ENCODE measurements around the gene USP17L13.
"Not testable (repeated sequence)": the region's sequence is repeated elsewhere in the genome, so short reads cannot be mapped to it uniquely, and the experiment has no call there.

The USP17L13 gene

GRCh38 chr4:9243579-9243978 lies 18.9 kb downstream of the USP17L13 start, which contains the start of gene USP17L17:
Gene USP17L17 (plus strand): TSS chr4:9243879. CDS start chr4:9243879, 0 bp downstream.
- not testable (repeated sequence) for H2AK5ac ChIP-seq (ENCODE audit: low read length, severe bottlenecking); H3K9ac ChIP-seq (ENCODE audit: low read length); H3K79me1 ChIP-seq (replicated peaks; ENCODE audit: low read length, poor library complexity, severe bottlenecking); H2BK12ac ChIP-seq (ENCODE audit: low read length in 2 of 2); H3K4me1 ChIP-seq (ENCODE audit: control insufficient read depth, insufficient read depth, low read depth, low read length); H3K14ac ChIP-seq (ENCODE audit: low read length in 2 of 2); H2AFZ ChIP-seq (ENCODE audit: low read depth, low read length); H2BK15ac ChIP-seq (ENCODE audit: low read depth, poor library complexity, severe bottlenecking); H3K27me3 ChIP-seq (ENCODE audit: control insufficient read depth in 1 of 2, insufficient read depth in 1 of 2, low read length in 2 of 2); H3K23ac ChIP-seq (ENCODE audit: low read length in 2 of 2); DNase-seq; H3K27ac ChIP-seq (ENCODE audit: low read length, poor library complexity, severe bottlenecking); H3K4me2 ChIP-seq (ENCODE audit: low read length, poor library complexity, severe bottlenecking); H3K4me3 ChIP-seq (ENCODE audit: insufficient read depth in 1 of 2, low read depth in 1 of 2, low read length in 2 of 2); H3K36me3 ChIP-seq (ENCODE audit: control insufficient read depth in 1 of 2, insufficient read depth in 2 of 2, low read depth in 1 of 2, low read length in 2 of 2); H4K91ac ChIP-seq (ENCODE audit: low read length); H2BK120ac ChIP-seq (ENCODE audit: low read depth, low read length); H3K4ac ChIP-seq (ENCODE audit: low read depth in 1 of 2, low read length in 2 of 2); H4K8ac ChIP-seq (ENCODE audit: low read length); H2BK5ac ChIP-seq (ENCODE audit: low read depth, low read length, poor library complexity, severe bottlenecking); H3K9me3 ChIP-seq (ENCODE audit: control insufficient read depth, low read length); H3K18ac ChIP-seq (ENCODE audit: low read depth in 1 of 2, low read length in 2 of 2)
- WGBS, result no CpG with 5 or more reads among the region's 14 CpGs

- H2BK15ac ChIP-seq (ENCODE audit: low read depth, poor library complexity, severe bottlenecking); H2AK5ac ChIP-seq (ENCODE audit: low read length, severe bottlenecking); H2BK12ac ChIP-seq (ENCODE audit: low read length in 2 of 2); H3K9me3 ChIP-seq (ENCODE audit: control insufficient read depth, low read length); H3K18ac ChIP-seq (ENCODE audit: low read depth in 1 of 2, low read length in 2 of 2); H2AFZ ChIP-seq (ENCODE audit: low read depth, low read length); H4K91ac ChIP-seq (ENCODE audit: low read length); H3K9ac ChIP-seq (ENCODE audit: low read length); H2BK5ac ChIP-seq (ENCODE audit: low read depth, low read length, poor library complexity, severe bottlenecking); H2BK120ac ChIP-seq (ENCODE audit: low read depth, low read length); H3K4me3 ChIP-seq (ENCODE audit: insufficient read depth in 1 of 2, low read depth in 1 of 2, low read length in 2 of 2); H3K4me2 ChIP-seq (ENCODE audit: low read length, poor library complexity, severe bottlenecking); H3K36me3 ChIP-seq (ENCODE audit: control insufficient read depth in 1 of 2, insufficient read depth in 2 of 2, low read depth in 1 of 2, low read length in 2 of 2); H3K23ac ChIP-seq (ENCODE audit: low read length in 2 of 2); H3K4ac ChIP-seq (ENCODE audit: low read depth in 1 of 2, low read length in 2 of 2); DNase-seq; H3K14ac ChIP-seq (ENCODE audit: low read length in 2 of 2); H3K4me1 ChIP-seq (ENCODE audit: control insufficient read depth, insufficient read depth, low read depth, low read length); H4K8ac ChIP-seq (ENCODE audit: low read length); H3K27ac ChIP-seq (ENCODE audit: low read length, poor library complexity, severe bottlenecking); H3K27me3 ChIP-seq (ENCODE audit: control insufficient read depth in 1 of 2, insufficient read depth in 1 of 2, low read length in 2 of 2); H3K79me1 ChIP-seq (replicated peaks; ENCODE audit: low read length, poor library complexity, severe bottlenecking): not testable (repeated sequence)
- WGBS, result 83% methylated on average over 9 of the region's 26 CpGs
Observed at GRCh38 chr4:9247953-9248680, 23.4 kb downstream of the USP17L13 start, which contains the start of gene USP17L18. Gene USP17L18 (plus strand): TSS chr4:9248630. CDS start chr4:9248630, 0 bp downstream.

GRCh38 chr4:9253078-9253477 lies 28.4 kb downstream of the USP17L13 start, which contains the start of gene USP17L19:
Gene USP17L19 (plus strand): TSS chr4:9253378. CDS start chr4:9253378, 0 bp downstream.
- not testable (repeated sequence) for H3K4me2 ChIP-seq (ENCODE audit: low read length, poor library complexity, severe bottlenecking); H3K14ac ChIP-seq (ENCODE audit: low read length in 2 of 2); H2BK15ac ChIP-seq (ENCODE audit: low read depth, poor library complexity, severe bottlenecking); H2BK120ac ChIP-seq (ENCODE audit: low read depth, low read length); H3K18ac ChIP-seq (ENCODE audit: low read depth in 1 of 2, low read length in 2 of 2); H3K27me3 ChIP-seq (ENCODE audit: control insufficient read depth in 1 of 2, insufficient read depth in 1 of 2, low read length in 2 of 2); H3K79me1 ChIP-seq (replicated peaks; ENCODE audit: low read length, poor library complexity, severe bottlenecking); H3K27ac ChIP-seq (ENCODE audit: low read length, poor library complexity, severe bottlenecking); H4K8ac ChIP-seq (ENCODE audit: low read length); H2BK5ac ChIP-seq (ENCODE audit: low read depth, low read length, poor library complexity, severe bottlenecking); H3K36me3 ChIP-seq (ENCODE audit: control insufficient read depth in 1 of 2, insufficient read depth in 2 of 2, low read depth in 1 of 2, low read length in 2 of 2); H3K4ac ChIP-seq (ENCODE audit: low read depth in 1 of 2, low read length in 2 of 2); H2BK12ac ChIP-seq (ENCODE audit: low read length in 2 of 2); H2AFZ ChIP-seq (ENCODE audit: low read depth, low read length); DNase-seq; H3K4me3 ChIP-seq (ENCODE audit: insufficient read depth in 1 of 2, low read depth in 1 of 2, low read length in 2 of 2); H3K9me3 ChIP-seq (ENCODE audit: control insufficient read depth, low read length); H4K91ac ChIP-seq (ENCODE audit: low read length); H3K9ac ChIP-seq (ENCODE audit: low read length); H3K4me1 ChIP-seq (ENCODE audit: control insufficient read depth, insufficient read depth, low read depth, low read length); H3K23ac ChIP-seq (ENCODE audit: low read length in 2 of 2); H2AK5ac ChIP-seq (ENCODE audit: low read length, severe bottlenecking)
- no CpG with 5 or more reads among the region's 13 CpGs for WGBS

DNA sequence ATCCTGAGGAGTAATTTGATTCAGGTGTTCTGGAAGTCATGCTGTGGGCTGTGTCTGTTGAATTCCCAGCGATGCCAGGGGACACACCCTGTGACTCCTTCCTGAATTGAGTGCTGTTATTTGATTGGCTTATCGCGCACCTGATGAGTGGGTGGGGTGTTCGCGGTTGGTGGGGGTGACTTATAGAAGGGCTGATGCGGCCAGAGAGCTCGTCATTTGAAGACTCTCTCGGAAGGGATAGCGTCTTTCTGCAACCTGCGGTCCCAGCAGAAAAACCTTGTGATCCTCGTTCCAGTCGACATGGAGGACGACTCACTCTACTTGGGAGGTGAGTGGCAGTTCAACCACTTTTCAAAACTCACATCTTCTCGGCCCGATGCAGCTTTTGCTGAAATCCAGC lies 33.1 kb downstream of the USP17L13 start, which contains the start of gene USP17L20:
USP17L20 (plus strand) TSS at position 301 of the 400 bp plus-strand sequence; CDS start at position 301, 0 bp downstream.
- not testable (repeated sequence) for H3K4me1 ChIP-seq (ENCODE audit: control insufficient read depth, insufficient read depth, low read depth, low read length); H2BK5ac ChIP-seq (ENCODE audit: low read depth, low read length, poor library complexity, severe bottlenecking); H3K4me2 ChIP-seq (ENCODE audit: low read length, poor library complexity, severe bottlenecking); H2BK12ac ChIP-seq (ENCODE audit: low read length in 2 of 2); H3K9me3 ChIP-seq (ENCODE audit: control insufficient read depth, low read length); H2AFZ ChIP-seq (ENCODE audit: low read depth, low read length); H2BK120ac ChIP-seq (ENCODE audit: low read depth, low read length); H3K79me1 ChIP-seq (replicated peaks; ENCODE audit: low read length, poor library complexity, severe bottlenecking); DNase-seq; H3K36me3 ChIP-seq (ENCODE audit: control insufficient read depth in 1 of 2, insufficient read depth in 2 of 2, low read depth in 1 of 2, low read length in 2 of 2); H2BK15ac ChIP-seq (ENCODE audit: low read depth, poor library complexity, severe bottlenecking); H4K91ac ChIP-seq (ENCODE audit: low read length); H3K4ac ChIP-seq (ENCODE audit: low read depth in 1 of 2, low read length in 2 of 2); H3K27me3 ChIP-seq (ENCODE audit: control insufficient read depth in 1 of 2, insufficient read depth in 1 of 2, low read length in 2 of 2); H3K18ac ChIP-seq (ENCODE audit: low read depth in 1 of 2, low read length in 2 of 2); H4K8ac ChIP-seq (ENCODE audit: low read length); H3K9ac ChIP-seq (ENCODE audit: low read length); H3K4me3 ChIP-seq (ENCODE audit: insufficient read depth in 1 of 2, low read depth in 1 of 2, low read length in 2 of 2); H3K23ac ChIP-seq (ENCODE audit: low read length in 2 of 2); H3K14ac ChIP-seq (ENCODE audit: low read length in 2 of 2); H2AK5ac ChIP-seq (ENCODE audit: low read length, severe bottlenecking); H3K27ac ChIP-seq (ENCODE audit: low read length, poor library complexity, severe bottlenecking)
- no CpG with 5 or more reads among the region's 15 CpGs for WGBS
